Measurements from ENCODE around the gene ZNF320.
A peak's percentile ranks its signal among the peaks of the same experiment; 100 is the strongest.
"Not testable (repeated sequence)": the region's sequence is repeated elsewhere in the genome, so short reads cannot be mapped to it uniquely, and the experiment has no call there.

The ZNF320 gene

DNA sequence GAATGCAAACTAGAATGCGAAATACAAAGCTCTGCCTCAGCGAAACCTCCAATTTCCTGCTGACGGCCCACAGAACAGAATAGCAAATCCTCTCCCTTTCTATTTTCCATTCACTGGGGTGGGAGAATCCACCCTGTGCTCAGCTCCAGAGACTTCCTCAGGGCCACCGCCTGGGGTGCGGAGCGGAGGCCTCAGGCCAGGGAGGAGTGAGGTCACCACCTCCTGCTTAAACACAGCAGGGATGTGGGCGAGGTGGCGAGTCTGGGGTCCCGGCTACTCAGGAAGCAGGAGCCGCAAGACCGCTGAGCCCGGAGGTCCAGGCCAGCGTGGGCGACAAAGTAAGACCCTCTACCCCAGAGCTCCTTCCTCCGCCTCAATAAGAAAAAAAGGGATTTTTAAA is 666 bp upstream of the ZNF320 start:
- no peak for DNase-seq (ENCODE audit: low read depth)
- peak overlapping the region; percentile 96 for H3K4me3 ChIP-seq (ENCODE audit: low read length)
- no peak for TF ChIP-seq CTCF (conservative IDR thresholded peaks at IDR 0.05; ENCODE audit: low read depth, low read length)

GRCh38 chr19:52896431-52897137 is 851 bp downstream of the ZNF320 start:
- no peak for TF ChIP-seq CTCF (conservative IDR thresholded peaks at IDR 0.05; ENCODE audit: low read depth, low read length)
- DNase-seq (ENCODE audit: low read depth): peak; percentile 4

DNA sequence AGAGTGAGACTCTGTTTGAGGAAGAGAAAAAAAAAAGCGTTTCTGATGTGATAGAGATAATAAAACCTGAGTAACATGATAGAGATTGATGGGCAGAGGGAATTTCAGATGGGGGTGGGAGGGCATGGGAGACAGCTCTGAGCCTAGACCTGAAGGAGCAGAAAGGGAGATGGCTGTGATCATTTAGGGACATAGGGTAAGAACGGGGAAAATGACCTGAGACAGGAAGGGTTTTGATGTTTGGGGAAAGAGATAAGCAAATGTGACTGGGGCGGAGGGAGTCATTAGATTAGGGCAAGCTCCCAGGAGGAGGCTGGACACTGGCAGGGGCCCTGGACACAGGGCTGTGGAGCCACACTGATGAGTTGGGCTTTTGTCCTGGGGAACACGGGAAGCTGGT is 6.1 kb downstream of the ZNF320 start:
- no peak overlapping the region for H3K4me3 ChIP-seq (ENCODE audit: low read length)
- no peak for DNase-seq (ENCODE audit: low read depth)
- no peak for TF ChIP-seq CTCF (conservative IDR thresholded peaks at IDR 0.05; ENCODE audit: low read depth, low read length)

More at GRCh38 chr19:52896431-52897137, 851 bp downstream of the ZNF320 start:
- H3K4me3 ChIP-seq (ENCODE audit: low read length): peak overlapping the region; percentile 96

DNA sequence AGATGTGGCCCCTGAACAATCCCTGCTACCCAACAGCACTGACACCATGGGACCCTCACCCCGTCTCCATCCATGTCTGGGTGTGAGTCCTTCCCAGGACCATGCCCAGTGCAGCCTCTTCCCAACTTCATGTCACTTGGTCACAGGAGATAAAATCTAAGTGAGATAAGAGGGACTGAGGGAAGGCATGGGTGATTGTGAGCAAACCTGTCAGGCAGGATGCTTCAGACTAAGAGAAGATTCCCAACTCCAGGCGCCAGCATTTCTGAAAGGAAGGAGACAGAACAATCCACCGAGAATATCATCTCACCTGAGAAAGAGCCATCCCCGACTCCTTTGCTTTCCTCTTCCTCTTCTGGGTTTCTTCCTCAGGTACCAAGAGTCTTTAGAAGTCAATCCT is 7.5 kb downstream of the ZNF320 start:
- no peak for TF ChIP-seq CTCF (conservative IDR thresholded peaks at IDR 0.05; ENCODE audit: low read depth, low read length)
- H3K4me3 ChIP-seq (ENCODE audit: low read length): no peak overlapping the region
- DNase-seq (ENCODE audit: low read depth): no peak

GRCh38 chr19:52889076-52889475 is 8.4 kb downstream of the ZNF320 start:
- H3K4me3 ChIP-seq (ENCODE audit: low read length): no peak overlapping the region
- DNase-seq (ENCODE audit: low read depth): no peak
- TF ChIP-seq CTCF (conservative IDR thresholded peaks at IDR 0.05; ENCODE audit: low read depth, low read length): no peak

DNA sequence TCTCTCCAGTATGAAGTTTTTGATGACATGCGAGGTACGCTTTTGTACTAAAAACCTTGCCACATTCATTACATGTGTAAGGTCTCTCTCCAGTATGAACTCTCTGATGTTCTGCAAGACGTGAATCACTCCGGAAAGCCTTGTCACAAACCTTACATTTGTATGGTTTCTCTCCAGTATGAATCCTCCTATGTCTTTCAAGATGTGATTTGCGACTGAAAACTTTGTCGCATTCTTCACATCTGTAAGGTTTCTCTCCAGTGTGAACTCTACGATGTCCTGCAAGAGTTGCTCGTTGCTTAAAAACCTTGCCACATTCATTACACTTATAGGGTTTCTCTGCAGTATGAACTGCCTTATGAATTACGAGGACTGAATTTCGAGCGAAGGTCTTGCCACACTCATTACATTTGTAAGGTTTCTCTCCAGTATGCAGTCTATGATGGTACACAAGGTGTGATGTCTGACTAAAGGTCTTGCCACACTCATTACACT is 16.5 kb downstream of the ZNF320 start:
- H3K4me3 ChIP-seq (ENCODE audit: low read length): no peak overlapping the region
- no peak for DNase-seq (ENCODE audit: low read depth)
- TF ChIP-seq CTCF (conservative IDR thresholded peaks at IDR 0.05; ENCODE audit: low read depth, low read length): no peak

GRCh38 chr19:52872996-52873395 is 24.4 kb downstream of the ZNF320 start:
- H3K4me3 ChIP-seq (ENCODE audit: low read length); DNase-seq (ENCODE audit: low read depth): not testable (repeated sequence)
